ENCODE data around the gene NR3C2.

Gene NR3C2

GRCh38 chr4:148154769-148155168 is 287.4 kb downstream of the NR3C2 start:
- DNase-seq: no peak

DNA sequence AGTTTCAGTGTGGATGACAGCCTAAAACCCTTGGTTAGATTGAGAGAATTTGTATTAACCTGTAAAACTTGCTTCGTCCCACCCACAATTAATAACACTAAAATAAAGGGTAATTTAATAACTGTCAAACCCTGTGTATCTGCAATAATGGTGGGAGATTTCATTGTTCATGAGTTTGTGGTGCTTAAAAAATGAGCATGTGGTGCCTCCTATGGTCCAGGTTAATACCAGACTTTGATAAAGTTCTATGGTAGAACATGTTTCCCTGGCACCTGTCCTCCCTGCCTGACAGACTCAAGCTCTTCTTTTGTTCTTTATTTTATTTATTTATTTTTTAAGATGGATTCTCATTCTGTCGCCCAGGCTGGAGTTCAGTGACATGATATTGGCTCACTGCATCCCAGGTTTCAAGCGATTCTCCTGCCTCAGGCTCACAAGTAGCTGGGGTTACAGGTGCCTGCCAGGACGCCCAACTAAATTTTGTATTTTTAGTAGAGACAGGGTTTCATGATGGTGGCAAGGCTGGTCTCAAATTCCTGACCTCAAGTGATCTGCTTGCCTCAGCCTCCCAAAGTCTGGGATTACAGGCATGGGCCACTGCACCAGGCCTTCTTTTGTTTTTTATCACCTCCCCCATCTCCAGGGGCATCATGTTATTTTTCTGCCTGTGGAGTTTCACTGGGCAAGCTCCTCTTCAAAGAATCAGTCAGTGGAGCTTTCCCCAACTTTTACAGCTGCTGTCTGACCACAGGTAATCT is 289.2 kb downstream of the NR3C2 start:
- DNase-seq: no peak

DNA sequence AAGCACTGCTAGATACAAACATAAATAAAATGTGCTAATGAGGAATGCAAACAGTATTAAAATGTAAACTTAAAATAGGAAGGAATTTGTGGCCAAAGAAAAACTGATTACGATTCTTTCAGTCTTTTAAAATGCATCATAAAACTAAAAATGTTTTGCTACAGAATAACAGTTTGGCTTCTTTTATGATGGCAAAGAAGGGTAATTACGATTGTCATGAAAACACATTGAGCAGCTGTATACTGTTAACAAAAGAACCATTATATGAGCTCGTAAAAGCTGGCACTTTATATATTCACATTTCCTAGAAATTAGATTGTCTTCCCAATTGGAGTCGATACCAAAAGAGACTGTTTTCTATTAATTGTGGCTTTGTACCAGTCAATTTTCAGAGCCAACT is 290.4 kb downstream of the NR3C2 start:
- no peak for DNase-seq

GRCh38 chr4:148145475-148145874 is 296.7 kb downstream of the NR3C2 start:
- DNase-seq: no peak

GRCh38 chr4:148143174-148143573 is 299.0 kb downstream of the NR3C2 start:
- no peak for DNase-seq

- DNase-seq: no peak
Observed at GRCh38 chr4:148141501-148141900, 300.7 kb downstream of the NR3C2 start.

- DNase-seq: no peak
Observed at GRCh38 chr4:148126825-148127224, 315.4 kb downstream of the NR3C2 start.

- no peak for DNase-seq
Observed at GRCh38 chr4:148124512-148124911, 317.7 kb downstream of the NR3C2 start.

DNA sequence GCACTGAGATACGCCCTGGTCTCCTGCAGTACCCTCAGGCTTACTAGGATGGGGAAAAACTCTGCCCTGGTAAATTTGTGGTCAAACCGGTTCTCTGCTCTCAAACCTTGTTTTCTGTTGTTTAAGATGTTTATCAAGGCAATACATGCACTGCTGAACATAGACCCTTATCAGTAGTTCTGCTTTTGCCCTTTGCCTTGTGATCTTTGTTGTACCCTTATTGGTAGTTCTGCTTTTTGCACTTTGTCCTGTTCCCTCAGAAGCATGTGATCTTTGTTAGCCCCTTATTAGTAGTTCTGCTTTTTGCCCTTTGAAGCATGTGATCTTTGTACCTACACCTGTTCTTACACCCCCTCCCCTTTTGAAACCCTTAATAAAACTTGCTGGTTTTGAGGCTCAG is 319.1 kb downstream of the NR3C2 start:
- peak; percentile 30 for DNase-seq

GRCh38 chr4:148120216-148120615 is 322.0 kb downstream of the NR3C2 start:
- DNase-seq: no peak

- DNase-seq: no peak
Observed at GRCh38 chr4:148118633-148119032, 323.6 kb downstream of the NR3C2 start.

DNA sequence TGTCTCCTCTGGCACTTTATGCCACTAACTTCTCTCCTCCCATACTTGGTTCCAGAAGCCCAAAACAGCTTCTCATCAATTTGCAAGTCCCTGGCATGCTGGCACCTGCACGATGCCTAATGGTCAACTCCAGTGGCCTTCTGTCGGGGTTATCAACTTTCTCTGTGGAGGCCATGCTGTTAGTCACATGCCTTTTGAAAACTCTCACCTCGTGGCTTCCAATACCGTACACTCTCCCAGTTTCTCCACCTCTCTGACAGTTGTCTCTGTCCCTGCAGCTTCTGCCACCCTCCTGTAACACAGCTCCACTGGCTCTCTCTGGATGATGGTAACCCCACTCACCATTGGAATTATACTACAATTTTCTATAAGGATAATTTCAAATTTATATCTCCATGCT is 324.0 kb downstream of the NR3C2 start:
- no peak for DNase-seq

GRCh38 chr4:148116969-148117368 is 325.2 kb downstream of the NR3C2 start:
- DNase-seq: no peak

DNA sequence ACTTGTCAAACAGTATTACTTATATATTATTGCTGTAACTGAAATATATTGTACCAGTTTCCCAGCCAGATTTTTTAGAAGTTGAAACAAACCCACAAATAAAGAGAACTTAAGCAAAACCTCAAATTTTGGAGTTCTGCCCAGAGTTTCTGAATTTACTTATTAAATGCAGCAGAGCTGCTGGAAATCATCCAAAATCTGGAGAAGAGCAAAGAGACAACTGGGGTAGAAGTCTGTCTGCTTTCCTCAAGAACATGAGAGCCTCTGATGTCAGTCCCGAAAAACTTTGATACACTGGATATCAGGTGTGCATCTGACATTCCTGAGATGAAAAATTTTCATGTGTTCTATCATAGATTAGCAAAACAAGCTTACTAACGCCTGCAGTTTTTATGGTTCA is 325.9 kb downstream of the NR3C2 start:
- peak; percentile 33 for DNase-seq

DNA sequence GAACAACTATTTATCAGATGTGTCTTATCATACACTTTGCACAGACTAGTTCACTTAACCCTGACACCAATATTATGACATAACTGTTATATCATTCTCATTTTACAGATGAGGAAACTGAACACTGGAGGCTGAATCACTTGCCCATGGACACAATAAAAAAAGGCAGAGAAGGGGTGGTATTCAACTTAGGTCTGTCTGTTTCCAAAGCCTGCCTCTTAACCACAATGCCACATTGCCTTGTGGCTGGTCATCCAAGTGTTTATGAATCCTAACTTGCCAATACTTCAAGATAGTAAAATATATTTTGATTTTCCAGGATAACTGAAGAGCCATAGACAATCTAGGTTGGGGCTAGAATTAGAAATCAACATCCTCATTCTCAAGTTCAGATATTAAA is 327.8 kb downstream of the NR3C2 start:
- DNase-seq: no peak

DNA sequence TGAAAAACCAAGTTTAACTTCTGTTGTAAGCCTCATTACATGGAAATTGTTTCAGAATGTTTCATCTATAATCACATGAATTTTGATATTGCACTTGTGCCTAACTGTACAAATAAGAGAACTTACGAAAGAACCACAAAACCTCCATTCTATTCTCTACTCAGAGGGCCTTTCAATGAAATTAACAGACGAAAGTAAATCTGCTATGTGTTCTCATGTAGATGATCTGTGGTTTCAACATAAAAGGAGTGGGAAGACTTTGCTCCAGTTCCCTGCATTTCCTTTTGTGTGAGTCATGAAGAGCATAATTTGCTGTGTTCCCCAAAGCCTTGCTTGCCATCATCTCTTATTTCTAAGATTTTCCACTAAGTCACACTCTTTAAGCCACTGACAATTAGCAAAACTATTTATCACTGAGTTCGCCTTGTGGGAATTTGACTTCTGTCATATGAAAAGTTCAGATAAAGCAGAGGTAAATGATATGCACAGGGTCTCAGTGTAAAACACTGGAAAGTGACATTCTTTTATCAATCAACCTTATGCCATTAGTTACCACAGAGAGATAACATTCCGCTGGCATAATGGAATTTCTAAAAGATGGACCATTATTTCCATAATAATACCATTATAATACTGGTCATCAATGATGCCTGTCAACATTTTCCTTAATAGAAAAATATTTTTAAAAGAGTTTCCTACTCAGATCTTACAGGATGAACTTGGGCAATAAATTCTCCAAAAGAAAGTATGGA is 329.8 kb downstream of the NR3C2 start:
- DNase-seq: no peak

DNA sequence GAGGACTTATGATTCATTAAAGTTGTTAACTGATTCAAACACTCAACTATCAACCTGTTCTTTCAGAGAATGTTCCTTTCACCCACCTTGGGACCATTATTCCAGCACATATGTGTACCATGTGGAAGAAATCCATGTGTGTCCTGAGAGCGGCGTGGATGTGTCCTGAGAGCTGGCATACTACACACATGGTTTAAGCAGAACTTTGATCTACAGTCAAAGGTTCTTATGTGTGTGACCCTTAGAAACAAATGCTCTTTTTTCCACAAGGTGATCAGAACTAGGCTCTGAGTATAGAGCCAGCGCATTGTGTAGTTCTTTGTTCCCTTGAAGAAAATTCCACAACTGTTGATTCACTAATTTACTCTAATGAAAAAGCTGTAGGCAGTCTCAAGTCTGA is 332.0 kb downstream of the NR3C2 start:
- DNase-seq: no peak

DNA sequence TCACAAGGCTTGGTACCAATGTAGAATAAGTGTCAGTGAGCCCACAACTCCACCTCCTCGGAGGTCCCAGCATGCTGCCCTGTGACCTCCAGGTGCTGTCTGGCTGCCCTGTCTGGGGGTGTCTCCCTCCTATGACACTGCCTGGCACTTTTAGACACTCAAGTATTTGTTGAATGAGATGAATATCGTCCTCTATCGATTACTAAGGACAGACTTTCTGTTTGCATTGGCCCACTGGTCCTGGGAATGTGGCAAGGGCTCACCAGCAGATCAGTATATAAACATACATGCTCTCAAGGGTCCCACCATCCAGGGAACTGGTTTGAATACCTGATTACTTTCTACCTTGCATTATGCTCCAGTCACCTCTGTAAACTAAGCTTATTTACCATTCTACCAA is 333.0 kb downstream of the NR3C2 start:
- no peak for DNase-seq

GRCh38 chr4:148108766-148109165 is 333.4 kb downstream of the NR3C2 start:
- no peak for DNase-seq

DNA sequence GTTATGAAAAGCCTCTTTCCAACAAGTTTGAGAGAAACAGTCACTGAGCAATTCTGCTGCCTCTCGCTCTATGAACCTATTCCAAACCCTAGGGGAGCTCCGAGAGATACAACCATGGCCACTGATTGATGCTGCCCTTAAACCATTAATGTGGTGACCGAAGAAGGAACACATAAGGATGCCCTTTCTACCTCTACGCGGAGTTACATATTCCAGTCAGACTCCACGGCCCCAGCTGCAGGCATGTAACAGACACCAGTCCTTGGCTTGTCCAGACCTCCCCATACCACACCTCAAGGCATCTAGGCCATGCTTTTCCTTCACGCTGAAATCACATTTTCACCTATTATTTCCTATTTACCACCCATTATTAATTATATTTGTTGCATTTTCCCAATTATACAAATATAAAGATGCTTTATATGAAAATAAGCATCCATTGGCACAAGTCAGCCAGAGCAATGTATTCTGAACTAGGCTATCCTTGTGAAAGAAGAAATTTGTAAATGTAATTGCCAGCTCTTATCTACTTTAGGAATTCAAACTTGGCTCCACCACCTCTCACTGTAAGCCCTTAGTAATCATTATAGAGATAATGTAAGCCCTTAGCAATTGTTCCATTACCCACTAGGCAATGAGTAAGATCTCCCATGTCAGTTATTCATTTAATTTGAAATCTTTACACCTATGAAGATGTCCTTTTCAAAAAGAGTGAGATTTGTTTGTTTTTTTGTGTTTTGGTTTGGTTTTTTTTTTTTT is 338.4 kb downstream of the NR3C2 start:
- no peak for DNase-seq

DNA sequence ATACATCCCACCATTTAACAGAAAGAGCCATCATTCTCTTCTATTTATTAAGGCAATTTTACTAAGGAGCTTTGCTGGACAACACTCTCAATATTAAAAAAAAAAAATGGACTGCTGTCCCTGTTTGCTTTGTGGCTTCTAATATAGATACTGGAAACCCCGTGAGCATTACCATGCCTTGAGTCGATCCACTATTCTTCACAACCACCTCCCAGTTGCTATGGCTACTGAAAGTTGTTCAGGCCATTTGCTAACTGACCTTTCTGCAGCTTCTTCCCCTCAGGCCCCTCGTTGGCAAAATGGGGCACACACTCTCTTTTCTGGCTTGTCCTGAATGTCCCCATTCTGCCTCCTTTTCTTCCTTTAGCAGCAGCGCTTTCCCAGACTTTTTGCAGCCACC is 340.4 kb downstream of the NR3C2 start:
- DNase-seq: no peak

- DNase-seq: no peak
Observed at GRCh38 chr4:148101235-148101634, 341.0 kb downstream of the NR3C2 start.

DNA sequence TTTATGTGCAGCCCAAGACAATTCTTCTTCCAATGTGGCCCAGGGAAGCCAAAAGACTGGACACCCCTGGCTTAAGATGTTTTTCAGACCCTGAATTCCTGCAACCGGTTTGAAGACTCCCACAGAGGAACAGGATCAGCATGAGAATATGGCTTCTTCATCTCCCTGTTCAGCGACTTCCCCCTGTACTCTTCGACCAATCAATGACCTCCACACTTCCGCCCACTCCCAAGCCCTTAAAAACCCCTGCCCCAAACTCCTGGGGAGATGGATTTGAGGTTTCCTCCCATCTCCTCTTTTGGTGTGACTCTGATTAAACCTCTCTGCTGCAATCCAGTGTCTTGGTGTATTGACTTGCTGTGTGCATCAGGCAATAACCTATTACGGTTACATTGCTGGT is 344.4 kb downstream of the NR3C2 start:
- DNase-seq: no peak
